Transverse colon (tissue), 4 donors: ENCODE data around the gene PCP4. TPM values are rescaled to one million over a fixed set of nuclear protein-coding genes. Genes with fewer than 3 reads are reported as not detected.
A peak's percentile ranks its signal among the peaks of the same experiment; 100 is the strongest.

Experiments
- DNase-seq: peaks from one replicate; pipeline ENCODE4 v3.0.0-alpha.2; 2019
- H3K27ac ChIP-seq, 4 donors: fragments of 200-600 bp; sonication (generic); 2 replicates each; pipeline ENCODE4 v1.5.1; 2016 to 2018; ENCODE audit warnings: inconsistent platforms in 4 of 4
- H3K27me3 ChIP-seq: fragments of 200-600 bp; sonication (generic); 2 replicates; pipeline ENCODE4 v1.5.1; 2017; ENCODE audit warnings: inconsistent platforms
- H3K36me3 ChIP-seq, 4 donors: fragments of 200-600 bp; sonication (generic); 2 replicates each; pipeline ENCODE4 v1.5.1; 2017 to 2019; ENCODE audit warnings: inconsistent platforms in 4 of 4
- H3K4me1 ChIP-seq, 4 donors: fragments of 200-600 bp; sonication (generic); 2 replicates each; pipeline ENCODE4 v1.5.1; 2017 to 2020; ENCODE audit warnings: inconsistent platforms in 4 of 4
- H3K4me3 ChIP-seq, 4 donors: fragments of 200-600 bp; sonication (generic); 1 replicate in 1 of 4; 2 replicates in 3 of 4; pipeline versions ENCODE4 v1.5.1 to v1.6.1; 2017 to 2019; ENCODE audit warnings: inconsistent platforms in 4 of 4
- H3K9me3 ChIP-seq, 2 donors: fragments of 200-600 bp; sonication (generic); 2 replicates each; pipeline ENCODE4 v1.5.1; 2017 to 2019; ENCODE audit warnings: inconsistent platforms in 2 of 2
- CTCF ChIP-seq, 5 experiments: fragments of 200-600 bp in 3 of 5; fragments of 450-650 bp in 2 of 5; sonication (generic) in 3 of 5; IDR thresholded peaks; 1 replicate in 2 of 5; 2 replicates in 3 of 5; pipeline ENCODE4 v1.5.1; 2016 to 2017; ENCODE audit warnings: antibody characterized with exemption in 5 of 5, inconsistent platforms in 3 of 5, mild to moderate bottlenecking in 2 of 5, moderate library complexity in 1 of 5
- EP300 ChIP-seq: sonication (generic); formaldehyde crosslinking; IDR thresholded peaks from one replicate; pipeline ENCODE4 v1.6.1; 2017; ENCODE audit warnings: antibody characterized with exemption, low read depth
- POLR2A ChIP-seq: fragments of 450-650 bp; IDR thresholded peaks from one replicate; pipeline ENCODE4 v1.6.1; 2016; ENCODE audit warnings: antibody characterized with exemption, mild to moderate bottlenecking, moderate library complexity
- POLR2AphosphoS5 ChIP-seq, 3 donors: sonication (generic); formaldehyde crosslinking; IDR thresholded peaks; one replicate each; pipeline ENCODE4 v1.6.1; 2016; ENCODE audit warnings: antibody characterized with exemption in 3 of 3
- WGBS, 2 donors: methylation state at CpG; one replicate each; pipeline ENCODE4 v1.1.5; 2018; ENCODE audit warnings: low coverage in 1 of 2; 5-methylcytosine and 5-hydroxymethylcytosine counted together
- in situ Hi-C, 4 donors: fragments of 200-750 bp; cut with MboI; loops; one replicate each; pipeline versions ENCODE4 v1.15.0 to v1.15.1; 2017; ENCODE audit warnings: low sequenced_read_pairs in 3 of 4, low pct_ligation_motif_present in 1 of 4, low pct_unique_long_range_greater_than_20kb in 1 of 4
- intact Hi-C: fragments of 100-400 bp; cut with DNase I; formaldehyde crosslinking; loops from one replicate; pipeline ENCODE4 v1.15.1; 2023; ENCODE audit warnings: low total_unique reads
- total RNA-seq, 4 donors: library from RNA; depleted of rRNA; stranded (reverse); fragments of >200 nt; gene quantifications; one replicate each; pipeline ENCODE4 v1.1.0, GENCODE V29; 2016

Gene PCP4
- 10 to 100 TPM in 2 of 4 donors, 1 to 10 TPM in 1, not detected in 1; 8.9 to 17.3 (median 13.1) TPM for total RNA-seq

GRCh38 chr21:39867198-39867650 lies at the start of gene PCP4:
TSS of gene PCP4 (plus strand) at chr21:39867438. CDS start at chr21:39867502, 64 bp downstream.
- Histone ChIP-seq H3K9me3 (no peaks in the 10 kb centered on the region), H3K36me3 (no peaks in the 10 kb centered on the region), H3K27ac (peak within 1 kb of the TSS in 1 of 4 donors; percentile 30), H3K4me1 (no peaks in the 10 kb centered on the region), H3K27me3 (no peaks in the 10 kb centered on the region), H3K4me3 (no peak within 1 kb of the TSS)
- TF ChIP-seq EP300 (no peak), CTCF (IDR thresholded peaks at IDR 0.05) (peak; percentile 68 to 84 (median 79))
- in situ Hi-C loops (loop anchor here in 2 of 4 donors (10.0 kb wide), 1 partner anchor 258 kb away; no protein-coding TSS in a partner anchor), intact Hi-C loops (loop anchor here (5.0 kb wide), 1 partner anchor 255 kb away; no protein-coding TSS in a partner anchor)
- WGBS, 2 donors, result 8 to 16% methylated on average over 7 to 14 of the region's 14 CpGs
- peak; percentile 45 for DNase-seq

- 53 to 69% methylated on average over 2 of the region's 2 CpGs for WGBS, 2 donors
- intact Hi-C loops, result no loop called here
- no peak overlapping the region for H3K27ac ChIP-seq
- TF ChIP-seq POLR2AphosphoS5 (IDR thresholded peaks at IDR 0.05), result no peak
- no peak for TF ChIP-seq POLR2A
- no peak for TF ChIP-seq EP300
- no peak for TF ChIP-seq CTCF (IDR thresholded peaks at IDR 0.05)
- no peaks in the 10 kb centered on the region for H3K36me3 ChIP-seq
- H3K27me3 ChIP-seq, result no peaks in the 10 kb centered on the region
- DNase-seq, result no peak
- in situ Hi-C loops, result no loop called here
- no peak overlapping the region for H3K4me3 ChIP-seq
- H3K4me1 ChIP-seq, result no peaks in the 10 kb centered on the region
- H3K9me3 ChIP-seq, result no peaks in the 10 kb centered on the region
Measured at GRCh38 chr21:39818557-39818956, 48.7 kb upstream of the PCP4 start.

GRCh38 chr21:39822042-39822441 lies 45.2 kb upstream of the PCP4 start:
- DNase-seq, result no peak
- WGBS, 2 donors, result 83 to 90% methylated on average over 2 to 3 of the region's 3 CpGs
- no peak for TF ChIP-seq POLR2A
- no peak for TF ChIP-seq POLR2AphosphoS5 (IDR thresholded peaks at IDR 0.05)
- no peak for TF ChIP-seq CTCF (IDR thresholded peaks at IDR 0.05)
- TF ChIP-seq EP300, result no peak
- H3K9me3 ChIP-seq, result no peaks in the 10 kb centered on the region
- no peaks in the 10 kb centered on the region for H3K4me1 ChIP-seq
- H3K27me3 ChIP-seq, result no peaks in the 10 kb centered on the region
- no peak overlapping the region for H3K27ac ChIP-seq
- H3K36me3 ChIP-seq, result no peaks in the 10 kb centered on the region
- intact Hi-C loops (no loop called here), in situ Hi-C loops (no loop called here)
- H3K4me3 ChIP-seq, result no peak overlapping the region

GRCh38 chr21:39825250-39825649 lies 42.0 kb upstream of the PCP4 start:
- intact Hi-C loops, result no loop called here
- Histone ChIP-seq H3K36me3 (no peaks in the 10 kb centered on the region), H3K9me3 (no peaks in the 10 kb centered on the region), H3K4me1 (no peaks in the 10 kb centered on the region), H3K27me3 (no peaks in the 10 kb centered on the region), H3K4me3 (no peak overlapping the region), H3K27ac (no peak overlapping the region)
- 71% methylated on average over 1 of the region's 1 CpG; no CpG with 5 or more reads in 1 of the 2 donors for WGBS, 2 donors
- TF ChIP-seq POLR2AphosphoS5 (IDR thresholded peaks at IDR 0.05), result no peak
- TF ChIP-seq CTCF (IDR thresholded peaks at IDR 0.05), result no peak
- TF ChIP-seq EP300, result no peak
- no peak for TF ChIP-seq POLR2A
- DNase-seq, result no peak
- in situ Hi-C loops, result no loop called here
